NT2/D1 (cell line): ENCODE data around the gene NVL.

ENCODE experiments used
- SUZ12 ChIP-seq: IDR thresholded peaks from 2 replicates; pipeline ENCODE4 v1.6.1; 2011; ENCODE audit not compliant: insufficient read length, insufficient read depth; ENCODE audit errors: extremely low read depth
- YY1 ChIP-seq: IDR thresholded peaks from 2 replicates; pipeline ENCODE4 v1.6.1; 2011; ENCODE audit not compliant: insufficient read length, insufficient read depth

- TF ChIP-seq YY1 (no peak), SUZ12 (no peak)
These were observed 141.7 kb downstream of the NVL start for GRCh38 chr1:224188286-224188685.
